Measurements from ENCODE around the gene AGFG1.

The AGFG1 gene

GRCh38 chr2:227509824-227510619 is 38.1 kb downstream of the AGFG1 start:
- CTCF ChIA-PET, result interaction anchor here (1.3 to 1.4 kb wide), 2 partner anchors 10 to 20 kb away, joined by 3 to 4 read pairs; no protein-coding TSS in a partner anchor
- POLR2A ChIA-PET, result no interaction called here
- no peak for TF ChIP-seq CTCF (IDR thresholded peaks at IDR 0.05; ENCODE audit: control extremely low read depth, extremely low read depth, low read depth, missing control alignments)
- no peak for DNase-seq (ENCODE audit: extremely low spot score)

GRCh38 chr2:227510620-227510958 is 38.6 kb downstream of the AGFG1 start:
- CTCF ChIA-PET, result interaction anchor here (1.3 to 1.4 kb wide), 2 partner anchors 10 to 19 kb away, joined by 3 to 4 read pairs; no protein-coding TSS in a partner anchor
- POLR2A ChIA-PET, result no interaction called here
- DNase-seq (ENCODE audit: extremely low spot score), result no peak
- TF ChIP-seq CTCF (IDR thresholded peaks at IDR 0.05; ENCODE audit: control extremely low read depth, extremely low read depth, low read depth, missing control alignments), result no peak

DNA sequence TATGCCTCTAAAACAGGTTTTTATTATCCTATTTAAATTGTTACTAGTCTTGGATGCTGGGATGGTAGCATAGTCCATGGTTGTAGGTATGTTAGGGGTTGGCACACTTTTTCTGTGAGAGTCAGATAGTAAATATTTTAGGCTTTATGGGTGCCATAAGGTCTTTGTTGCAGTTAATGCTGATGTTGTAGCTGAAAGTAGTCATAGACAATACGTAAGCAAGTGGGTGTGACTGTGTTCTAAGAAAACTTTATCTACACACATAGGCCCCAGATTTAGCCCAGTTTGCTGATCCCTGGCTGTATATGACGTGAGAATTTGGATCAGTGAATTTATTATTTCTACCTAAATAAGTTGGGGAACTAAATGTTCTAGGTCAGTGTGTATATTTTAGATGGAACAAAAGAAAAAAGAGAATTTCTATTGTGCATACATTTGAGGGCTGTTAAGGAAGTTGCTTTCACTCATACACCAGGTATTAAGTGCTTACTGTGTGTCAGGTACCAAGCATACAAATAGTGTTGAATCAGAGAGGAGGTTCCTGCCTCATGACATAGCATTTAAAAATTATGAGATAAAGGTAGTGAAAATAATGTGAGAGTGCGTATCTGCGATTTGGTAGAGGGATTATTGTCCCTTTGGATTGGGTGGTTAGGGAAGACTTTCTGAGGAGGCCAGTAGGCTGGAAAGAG is 39.4 kb downstream of the AGFG1 start:
- TF ChIP-seq CTCF (IDR thresholded peaks at IDR 0.05; ENCODE audit: control extremely low read depth, extremely low read depth, low read depth, missing control alignments), result no peak
- ChIA-PET POLR2A (no interaction called here), CTCF (interaction anchor here (0.7 to 1.4 kb wide), 4 partner anchors 8 to 18 kb away, joined by 3 to 4 read pairs (median 3); no protein-coding TSS in a partner anchor)
- DNase-seq (ENCODE audit: extremely low spot score), result no peak

DNA sequence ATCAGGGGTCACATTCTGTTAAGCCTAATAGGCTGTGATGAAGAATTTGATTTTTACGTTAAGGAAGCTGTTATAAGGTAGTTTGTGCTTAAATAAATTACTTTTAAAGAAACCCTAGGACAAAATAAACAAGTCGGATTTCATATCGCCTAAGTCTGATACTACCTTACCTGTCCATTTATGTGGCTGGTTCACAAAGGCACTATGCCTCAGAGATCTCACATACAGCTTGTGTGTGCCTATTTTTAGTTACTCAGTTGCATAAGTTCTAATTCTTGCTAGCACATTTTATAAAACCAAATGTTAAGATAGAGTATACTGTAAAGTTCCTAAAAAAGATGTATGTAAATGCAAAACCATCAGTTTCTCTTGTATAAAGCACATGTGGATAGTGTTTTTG is 40.0 kb downstream of the AGFG1 start:
- POLR2A ChIA-PET, result no interaction called here
- no peak for DNase-seq (ENCODE audit: extremely low spot score)
- no peak for TF ChIP-seq CTCF (IDR thresholded peaks at IDR 0.05; ENCODE audit: control extremely low read depth, extremely low read depth, low read depth, missing control alignments)
- CTCF ChIA-PET, result interaction anchor here (0.7 to 1.1 kb wide), 3 partner anchors 9 to 15 kb away, joined by 3 read pairs; no protein-coding TSS in a partner anchor

DNA sequence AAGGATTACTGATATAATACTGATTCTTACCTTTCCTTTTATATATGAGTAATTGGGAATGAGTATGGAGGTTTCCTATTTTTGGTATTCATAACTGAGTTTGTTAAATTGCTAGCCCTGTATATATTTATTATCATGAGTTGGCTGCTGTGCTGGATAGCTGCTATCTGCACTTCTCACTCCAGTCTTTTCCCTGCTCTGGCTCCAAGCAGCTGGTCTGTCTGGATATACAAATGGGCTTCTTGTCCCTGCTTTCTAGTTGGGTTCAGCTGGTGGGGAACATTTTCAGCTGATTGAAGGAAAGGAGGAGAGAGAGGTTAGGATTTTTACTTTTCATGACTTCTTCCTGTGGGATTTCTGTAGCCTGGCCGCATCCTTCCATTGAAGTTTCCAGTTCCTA is 41.2 kb downstream of the AGFG1 start:
- TF ChIP-seq CTCF (IDR thresholded peaks at IDR 0.05; ENCODE audit: control extremely low read depth, extremely low read depth, low read depth, missing control alignments), result no peak
- POLR2A ChIA-PET, result no interaction called here
- no peak for DNase-seq (ENCODE audit: extremely low spot score)
- CTCF ChIA-PET, result interaction anchor here (1.2 to 1.4 kb wide), 5 partner anchors 8 to 42 kb away, joined by 3 to 5 read pairs (median 4); no protein-coding TSS in a partner anchor

DNA sequence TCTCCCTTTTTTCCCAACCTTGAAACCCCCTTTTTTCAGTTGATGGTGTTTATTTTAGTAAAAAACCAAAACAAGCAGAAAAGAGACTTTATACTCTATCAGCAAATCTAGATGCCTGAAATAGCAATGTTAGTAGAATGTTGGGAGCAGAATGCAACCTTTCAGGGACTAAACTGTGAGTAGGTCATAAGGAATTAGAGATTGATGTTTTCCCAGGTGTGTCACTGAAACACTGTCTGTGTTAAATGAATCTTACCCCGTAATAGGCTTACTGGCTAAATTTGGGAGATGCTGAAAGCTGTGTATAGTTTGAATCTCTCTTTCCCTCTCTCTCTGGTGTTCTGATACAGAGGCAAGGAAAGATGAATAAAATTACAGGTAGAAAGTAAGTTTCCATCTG is 43.8 kb downstream of the AGFG1 start:
- ChIA-PET POLR2A (no interaction called here), CTCF (interaction anchor here (2.0 kb wide), 1 partner anchor 11 kb away, joined by 7 read pairs; no protein-coding TSS in a partner anchor)
- TF ChIP-seq CTCF (IDR thresholded peaks at IDR 0.05; ENCODE audit: control extremely low read depth, extremely low read depth, low read depth, missing control alignments), result no peak
- no peak for DNase-seq (ENCODE audit: extremely low spot score)

Data from GM10248 (cell line).